Measurements from ENCODE around the gene BRME1.
A peak's percentile ranks its signal among the peaks of the same experiment; 100 is the strongest.

The BRME1 gene

DNA sequence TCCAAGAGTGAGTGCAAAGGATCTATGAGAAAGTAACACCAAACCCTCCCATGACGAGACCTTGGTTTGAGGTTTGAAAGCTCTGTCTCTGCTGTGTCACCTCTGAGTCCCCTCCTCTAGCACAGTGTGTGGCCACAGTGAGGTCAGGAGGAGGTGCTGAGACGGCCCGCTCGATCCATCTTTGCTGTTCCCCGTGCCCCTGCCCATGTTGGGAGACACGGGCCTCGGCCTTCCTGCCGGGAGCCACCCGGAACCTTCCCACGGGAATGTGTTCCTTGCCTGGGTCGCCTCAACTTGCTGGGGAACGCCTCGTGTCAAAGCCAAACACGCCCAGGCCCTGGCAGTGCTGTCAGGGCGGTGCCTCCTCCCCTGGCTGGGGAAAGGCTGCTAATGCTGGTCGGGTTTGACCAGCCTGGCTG lies 18.9 kb downstream of the BRME1 start:
- DNase-seq (ENCODE audit: low read depth), result no peak

DNA sequence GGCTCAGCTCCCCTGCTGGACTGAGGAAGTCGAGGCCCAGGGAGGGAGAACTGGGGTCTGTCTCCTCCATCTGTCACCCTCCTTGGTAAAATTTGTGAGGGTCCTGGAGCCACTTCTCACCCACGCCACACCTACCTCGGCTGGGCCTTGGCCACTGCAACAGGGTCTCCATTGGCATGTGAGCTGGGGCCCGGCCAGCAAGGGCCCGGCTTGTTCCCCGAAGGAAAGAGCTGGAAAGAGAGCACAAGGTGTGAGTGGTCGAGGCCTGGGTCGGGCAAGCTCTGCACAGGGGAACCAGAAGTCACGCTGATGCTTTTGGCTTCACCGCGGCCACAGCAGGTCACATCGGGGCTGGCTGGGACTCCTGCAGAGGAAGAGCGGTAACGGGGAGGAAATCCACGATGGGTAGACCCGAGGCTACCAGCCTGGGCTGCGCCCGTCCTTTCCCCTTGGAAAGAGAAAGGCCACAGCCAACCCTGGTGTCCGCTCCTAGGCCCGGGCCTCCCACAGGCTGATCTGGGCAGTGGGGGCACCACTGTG lies 20.0 kb downstream of the BRME1 start:
- DNase-seq (ENCODE audit: low read depth), result no peak

DNA sequence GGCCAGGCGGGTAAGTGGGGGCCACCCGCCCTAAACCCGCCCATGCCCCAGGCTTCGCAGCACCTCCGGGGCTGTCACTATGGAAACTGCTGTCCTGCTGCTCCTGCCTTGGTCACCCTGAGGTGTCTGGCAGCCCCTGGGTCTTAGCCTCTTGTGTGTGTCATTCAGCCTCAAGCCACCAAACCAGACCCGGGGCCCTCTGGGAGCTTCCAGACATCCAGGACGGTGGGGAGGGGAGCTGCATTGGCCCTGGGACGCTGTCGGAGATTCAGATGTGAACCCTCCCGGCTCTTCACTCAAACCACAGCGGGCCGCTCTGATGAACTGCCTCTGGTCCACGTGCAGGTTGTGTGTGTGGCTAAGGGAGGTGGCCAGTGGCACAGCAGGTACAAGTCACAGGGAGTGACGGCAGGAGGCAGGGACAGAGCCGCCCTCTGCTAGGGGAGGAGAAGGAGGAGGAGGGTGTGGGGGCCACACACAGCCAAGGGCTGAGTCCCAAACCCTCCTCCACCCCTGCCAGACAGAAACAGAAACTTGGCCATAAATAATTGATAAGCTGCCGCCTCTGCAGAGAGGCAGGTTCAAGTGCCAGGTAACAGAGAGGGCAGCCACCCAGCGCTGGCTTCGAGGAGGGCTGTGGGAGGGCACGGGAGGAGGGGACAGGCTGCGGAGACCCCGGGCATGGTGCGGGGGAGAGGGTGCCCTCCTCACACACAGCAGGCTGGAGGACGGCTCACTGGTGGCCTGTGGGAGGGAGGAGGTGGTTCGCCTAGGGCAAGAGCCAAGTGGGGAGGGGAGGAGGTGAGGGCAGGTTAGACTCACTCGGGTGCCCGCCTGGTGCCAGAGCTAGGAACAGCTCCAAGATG lies 21.0 kb downstream of the BRME1 start:
- DNase-seq (ENCODE audit: low read depth), result no peak

DNA sequence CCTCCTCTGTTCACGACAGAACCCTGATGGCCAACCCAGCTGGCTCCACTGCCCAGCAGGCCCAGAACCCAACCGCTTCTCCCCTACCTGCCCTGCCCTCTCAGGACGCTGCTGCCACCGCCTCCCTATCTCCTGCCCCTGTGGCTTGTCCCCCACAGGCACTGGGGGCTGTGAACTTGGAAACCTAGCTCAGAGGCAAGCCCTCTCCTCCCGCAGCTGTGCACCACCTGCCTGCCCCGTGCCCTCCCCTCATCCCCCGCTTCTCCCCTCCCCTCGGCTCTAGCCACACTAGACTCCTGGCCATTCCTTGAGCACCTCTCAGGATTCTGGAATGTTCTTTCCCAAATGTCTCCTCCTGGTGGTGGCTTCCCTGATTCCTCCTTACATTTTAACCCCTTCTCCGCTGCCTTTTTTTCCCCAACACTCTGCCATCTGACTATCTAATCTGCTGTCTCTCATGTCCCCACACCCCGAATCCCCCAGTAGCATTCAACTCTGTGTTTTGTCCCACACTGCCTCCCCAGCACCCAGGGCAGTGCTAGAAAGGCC lies 22.3 kb downstream of the BRME1 start:
- no peak for DNase-seq (ENCODE audit: low read depth)

DNA sequence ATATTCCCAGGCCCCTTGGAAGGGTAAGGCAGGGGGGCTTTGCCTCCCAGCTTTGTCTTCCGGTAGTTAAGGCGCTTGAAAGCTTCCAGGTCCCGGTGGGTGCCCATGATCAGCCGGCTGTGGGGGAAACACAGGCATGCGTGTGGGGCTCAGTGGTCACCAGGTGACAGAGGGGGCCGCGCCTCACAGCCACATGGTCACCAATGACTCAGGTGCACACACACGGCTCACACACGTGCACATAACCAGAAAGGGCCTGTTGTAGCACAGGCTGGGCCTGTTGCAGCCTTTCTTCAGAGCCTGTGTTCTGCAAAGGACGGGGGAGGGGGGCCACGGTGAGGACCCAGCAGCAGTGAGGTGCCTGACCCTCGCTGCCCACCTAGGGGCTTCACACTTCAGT lies 23.1 kb downstream of the BRME1 start:
- no peak for DNase-seq (ENCODE audit: low read depth)

DNA sequence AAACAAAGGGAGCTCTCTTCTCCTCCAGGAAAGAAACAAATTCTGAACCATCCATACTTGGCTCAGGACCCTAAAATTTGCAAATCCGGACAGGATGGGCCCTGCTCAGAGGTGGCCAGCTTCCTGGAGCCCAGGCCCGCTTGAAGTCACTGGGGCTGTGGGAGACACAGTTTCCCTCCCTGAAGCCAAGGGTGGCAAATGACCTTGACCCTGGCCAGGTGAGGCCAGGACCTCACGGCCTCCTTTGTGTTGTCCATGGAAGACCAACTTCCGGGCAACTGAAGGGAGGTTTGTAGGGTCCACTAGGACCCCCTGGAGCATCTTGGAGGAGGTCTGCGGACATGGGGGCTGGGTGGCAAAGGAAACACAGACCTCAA lies 23.5 kb downstream of the BRME1 start:
- no peak for DNase-seq (ENCODE audit: low read depth)

DNA sequence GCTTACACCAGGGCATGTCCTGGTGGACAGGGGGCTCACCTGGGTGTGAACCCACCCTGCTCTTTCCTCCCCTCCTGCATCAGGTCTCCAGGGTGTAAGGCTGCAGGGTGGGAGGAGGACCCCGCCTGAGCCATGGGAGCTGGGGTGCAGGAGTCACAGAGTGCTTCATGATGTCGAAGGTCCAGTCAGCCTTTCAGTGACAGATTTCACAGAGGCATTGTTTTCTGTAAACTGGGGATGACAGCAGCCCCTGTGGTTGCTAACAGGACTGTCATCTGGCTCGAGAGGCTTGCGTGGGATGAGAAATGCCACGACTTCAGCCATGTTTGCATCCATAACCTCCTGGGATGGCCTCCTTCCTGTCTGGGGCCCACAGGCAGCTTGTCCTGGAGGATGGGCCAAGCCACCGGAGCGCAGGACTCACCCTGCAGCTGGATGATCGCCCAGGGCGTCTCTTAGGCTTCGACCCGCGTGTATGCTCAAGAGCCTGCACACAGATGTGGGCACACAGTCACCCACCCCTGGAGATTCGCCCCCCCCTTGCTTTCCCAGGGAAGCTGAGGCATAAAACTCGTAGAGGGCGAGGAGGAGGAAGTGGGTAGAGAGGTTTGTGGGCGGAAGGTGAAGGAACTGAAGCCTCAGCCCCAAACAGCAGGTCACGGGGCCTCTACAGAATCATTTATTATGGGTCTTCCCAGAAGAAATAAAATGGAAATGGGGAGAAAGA lies 24.1 kb downstream of the BRME1 start:
- no peak for DNase-seq (ENCODE audit: low read depth)

DNA sequence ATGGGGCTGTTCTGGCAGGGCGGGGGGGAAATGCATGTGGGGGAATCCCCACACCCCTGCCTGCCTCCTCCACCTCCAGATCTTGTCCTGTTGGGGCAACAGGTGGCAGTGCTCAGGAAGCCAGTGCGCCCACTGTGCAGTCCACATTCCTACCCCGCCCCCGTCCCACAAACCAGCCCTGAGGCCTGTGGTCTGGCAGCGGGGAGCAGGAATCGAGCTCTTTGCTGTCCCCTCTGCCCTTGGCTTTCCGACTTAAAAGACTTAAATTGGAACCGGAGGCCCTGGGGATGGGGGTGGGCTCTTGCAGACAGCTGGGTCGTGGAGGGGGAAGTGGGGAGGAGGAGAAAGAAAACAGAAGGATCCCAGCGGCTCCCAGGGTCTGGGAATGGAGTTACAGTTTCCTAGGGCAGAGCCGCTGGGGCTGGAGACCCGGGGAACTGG lies 24.6 kb downstream of the BRME1 start:
- no peak for DNase-seq (ENCODE audit: low read depth)

DNA sequence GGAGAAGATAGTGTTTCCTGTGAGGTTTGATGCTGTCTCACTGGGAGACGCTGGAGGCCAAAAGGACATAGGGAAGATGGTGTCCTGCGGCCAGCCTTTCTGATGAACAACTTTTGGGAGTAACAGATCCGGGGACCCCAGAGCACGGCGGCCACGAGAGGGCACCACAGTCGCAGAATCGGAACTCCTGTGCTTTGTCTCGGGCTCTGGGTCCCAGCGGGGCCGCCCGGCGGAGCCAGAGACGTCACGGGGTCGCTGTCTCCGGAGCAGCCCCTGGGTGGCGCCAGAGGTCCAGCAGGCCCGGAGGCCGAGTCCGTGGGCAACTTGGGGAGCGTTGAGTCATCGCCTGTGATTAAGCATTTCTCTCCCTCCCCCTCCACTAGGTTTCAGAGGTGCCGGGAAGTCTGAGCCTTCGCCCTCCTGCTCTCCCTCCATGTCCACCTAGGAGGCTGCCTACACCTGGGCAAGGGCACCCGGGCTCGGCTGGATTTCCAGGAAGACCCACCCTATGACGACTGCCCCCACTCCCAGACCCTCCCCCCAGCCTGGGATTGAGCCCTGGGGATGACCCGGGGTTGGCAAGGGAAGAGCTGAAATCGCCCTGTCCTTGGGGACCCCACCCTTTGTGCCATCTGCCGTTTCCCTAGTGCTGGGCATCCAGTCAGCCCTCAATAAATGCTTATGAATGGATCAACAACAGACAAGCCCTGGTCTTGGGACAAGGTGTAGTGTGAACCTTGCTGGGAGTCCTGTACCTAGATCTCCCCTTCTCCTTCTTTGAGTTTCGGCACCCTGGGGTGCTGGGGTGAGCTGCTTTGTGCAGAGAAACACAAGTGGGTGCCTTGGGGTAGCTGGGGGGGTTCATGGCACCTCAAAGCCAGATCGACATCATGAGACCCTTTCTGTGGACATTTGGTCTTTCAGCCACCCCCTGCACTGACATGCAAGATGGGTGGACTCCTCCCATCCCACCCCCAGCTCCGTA lies 25.6 kb downstream of the BRME1 start:
- peak; percentile 98 for DNase-seq (ENCODE audit: low read depth)

DNA sequence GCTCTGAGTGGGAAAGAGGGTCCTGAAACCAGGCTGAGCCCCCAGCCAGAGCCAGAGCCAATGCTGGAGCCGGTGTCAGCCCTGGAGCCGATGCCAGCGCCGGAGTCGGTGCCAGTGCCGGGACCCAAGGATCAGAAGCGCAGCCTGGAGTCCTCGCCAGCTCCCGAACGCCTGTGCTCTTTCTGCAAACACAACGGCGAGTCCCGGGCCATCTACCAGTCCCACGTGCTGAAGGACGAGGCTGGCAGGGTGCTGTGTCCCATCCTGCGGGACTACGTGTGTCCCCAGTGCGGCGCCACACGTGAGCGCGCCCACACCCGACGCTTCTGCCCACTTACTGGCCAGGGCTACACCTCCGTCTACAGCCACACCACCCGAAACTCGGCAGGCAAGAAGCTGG lies 28.6 kb downstream of the BRME1 start:
- DNase-seq (ENCODE audit: low read depth), result no peak

DNA sequence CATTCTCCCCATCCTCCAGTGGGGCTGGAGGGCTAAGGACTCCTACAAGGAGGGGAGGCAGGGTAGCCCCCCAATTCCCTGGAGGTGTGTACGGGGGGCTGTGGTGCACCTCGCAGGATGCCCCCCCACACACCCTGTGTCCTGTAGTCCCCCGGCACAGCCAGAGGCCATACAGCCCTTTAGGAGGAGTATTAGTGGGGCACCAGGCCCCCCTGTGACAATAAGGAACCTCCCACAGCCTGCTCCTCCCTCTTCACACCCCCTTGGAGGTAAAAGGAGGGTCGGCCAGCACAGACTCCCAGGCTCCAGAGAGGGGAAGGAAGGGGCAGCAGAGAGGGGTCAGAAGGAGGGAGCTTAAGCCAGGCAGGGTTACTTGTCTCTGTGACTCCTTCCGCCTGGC lies 29.1 kb downstream of the BRME1 start, which contains the start of gene NANOS3:
Gene NANOS3, plus strand, starts transcription at position 301 of the 400 bp plus-strand sequence. CDS start 115 bp downstream, outside the sequence.
- no peak for DNase-seq (ENCODE audit: low read depth)

DNA sequence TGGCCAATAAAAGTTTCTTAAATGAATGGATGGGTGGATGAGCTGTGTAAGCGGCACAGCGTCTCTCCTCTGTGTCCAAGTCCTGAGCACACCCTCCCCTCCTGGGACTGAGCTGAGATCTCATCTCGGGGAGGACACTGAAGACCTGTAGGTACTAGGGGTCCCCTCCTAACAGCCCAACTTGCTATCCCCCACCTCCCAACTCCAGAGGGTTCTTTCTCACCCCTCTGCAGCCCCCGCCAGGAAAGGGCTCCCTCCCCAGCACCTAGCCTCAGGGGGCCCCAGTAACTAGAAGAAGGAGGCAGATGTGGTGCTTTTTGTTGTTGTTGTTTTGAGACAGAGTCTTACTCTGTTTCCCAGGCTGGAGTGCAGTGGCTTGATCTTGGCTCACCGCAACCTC lies 30.1 kb downstream of the BRME1 start:
- DNase-seq (ENCODE audit: low read depth), result no peak

DNA sequence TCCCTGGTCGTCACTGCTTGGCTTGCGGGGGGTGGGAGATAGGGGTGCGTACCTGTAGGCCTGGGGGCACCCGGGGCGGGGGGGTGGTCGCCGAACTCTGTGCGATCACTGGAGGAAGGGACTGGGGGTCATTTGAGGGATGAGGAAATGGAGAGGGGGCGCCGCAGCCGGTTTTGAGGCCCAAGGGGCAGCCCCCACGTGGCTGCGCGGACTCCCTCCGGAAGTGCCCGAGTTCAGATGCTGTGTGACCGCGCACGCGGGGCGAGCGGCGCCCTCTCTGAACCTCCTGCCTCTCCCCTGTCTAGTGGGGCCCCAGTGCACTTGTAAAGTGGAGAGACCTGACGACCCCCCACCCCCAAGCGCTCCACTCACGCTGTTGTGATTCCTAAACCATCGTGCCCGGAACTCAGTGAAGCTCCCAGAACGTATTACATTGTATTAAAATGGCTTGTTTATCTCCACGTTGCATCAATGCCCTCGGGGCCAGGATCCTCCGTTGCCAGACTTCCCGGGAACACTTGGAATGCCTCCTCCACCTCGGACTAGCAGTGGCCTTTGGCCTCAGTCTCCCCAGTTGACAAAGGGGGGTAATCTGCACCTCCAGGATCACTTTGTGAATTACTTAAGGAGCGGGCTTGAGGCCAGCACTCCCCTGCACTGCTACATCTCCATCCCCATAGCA lies 31.9 kb downstream of the BRME1 start:
- DNase-seq (ENCODE audit: low read depth), result no peak

DNA sequence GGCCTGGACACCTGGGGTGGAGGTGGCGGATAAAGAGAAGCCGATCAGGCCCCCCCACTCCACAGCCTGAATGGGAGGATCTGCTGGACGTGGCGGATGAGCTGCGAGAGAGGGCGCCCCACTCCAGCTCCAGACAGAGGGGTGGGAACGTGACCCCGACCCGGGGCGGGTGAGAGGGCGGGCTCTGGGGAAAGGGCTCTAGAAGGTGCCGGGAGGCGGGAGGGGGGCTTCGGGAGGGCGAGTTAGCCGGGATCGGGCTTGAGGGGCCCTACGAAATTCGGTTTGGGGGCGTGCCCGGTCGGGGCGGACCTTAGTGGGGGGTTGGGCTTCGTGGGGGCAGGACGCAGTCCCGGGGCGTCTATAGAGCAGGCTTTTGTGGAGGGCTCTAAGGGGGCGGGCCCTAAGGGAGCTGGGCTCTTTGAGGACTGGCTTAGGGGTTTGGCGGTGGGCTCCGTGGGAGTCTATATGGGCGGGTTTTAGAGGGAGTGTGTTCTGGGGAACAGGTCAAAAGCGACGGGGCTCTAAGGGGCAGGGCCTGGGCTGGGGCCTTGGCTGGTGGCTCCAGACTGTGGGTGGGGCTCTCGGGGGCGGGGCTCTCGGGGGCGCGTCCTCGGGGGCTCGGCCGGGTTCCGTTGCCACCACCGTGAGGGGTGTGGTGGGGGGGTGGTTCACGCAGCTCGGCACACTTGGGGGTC lies 33.1 kb downstream of the BRME1 start:
- DNase-seq (ENCODE audit: low read depth), result no peak

DNA sequence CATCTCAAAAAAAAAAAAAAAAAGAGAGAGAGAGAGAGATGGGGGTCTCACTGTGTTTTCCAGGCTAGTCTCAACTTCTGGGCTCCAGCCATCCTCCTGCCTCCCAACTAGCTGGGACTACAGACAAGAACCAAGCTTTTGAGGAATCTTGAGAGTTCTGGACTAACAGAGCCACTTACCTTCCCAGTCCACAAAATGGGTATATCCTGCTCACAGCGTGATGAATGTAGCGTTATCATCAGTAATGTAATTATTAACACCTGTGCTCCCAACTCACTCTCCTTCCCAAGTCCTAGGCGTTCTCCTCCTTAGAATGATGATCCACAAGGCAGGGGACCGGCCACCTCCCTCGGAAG lies 33.6 kb downstream of the BRME1 start:
- no peak for DNase-seq (ENCODE audit: low read depth)

DNA sequence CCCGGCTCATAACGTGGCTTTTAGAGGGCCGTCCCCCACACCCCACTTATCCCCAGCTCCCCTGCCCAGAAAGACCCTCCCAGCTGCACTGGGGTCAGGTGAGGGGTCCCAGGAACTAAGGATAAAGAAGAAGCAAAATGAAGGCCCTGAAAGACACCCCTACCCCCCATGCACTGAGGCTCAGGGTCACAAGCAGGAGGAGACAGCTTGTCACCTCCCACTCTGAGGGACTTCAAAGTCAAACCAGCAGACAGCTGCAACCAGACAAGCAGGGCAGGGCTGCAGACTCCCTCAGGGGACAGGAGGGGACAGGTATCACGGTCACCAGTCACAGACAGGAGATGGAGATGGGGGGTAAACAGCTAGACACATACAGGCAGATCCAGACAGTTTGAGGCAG lies 35.0 kb downstream of the BRME1 start:
- no peak for DNase-seq (ENCODE audit: low read depth)

DNA sequence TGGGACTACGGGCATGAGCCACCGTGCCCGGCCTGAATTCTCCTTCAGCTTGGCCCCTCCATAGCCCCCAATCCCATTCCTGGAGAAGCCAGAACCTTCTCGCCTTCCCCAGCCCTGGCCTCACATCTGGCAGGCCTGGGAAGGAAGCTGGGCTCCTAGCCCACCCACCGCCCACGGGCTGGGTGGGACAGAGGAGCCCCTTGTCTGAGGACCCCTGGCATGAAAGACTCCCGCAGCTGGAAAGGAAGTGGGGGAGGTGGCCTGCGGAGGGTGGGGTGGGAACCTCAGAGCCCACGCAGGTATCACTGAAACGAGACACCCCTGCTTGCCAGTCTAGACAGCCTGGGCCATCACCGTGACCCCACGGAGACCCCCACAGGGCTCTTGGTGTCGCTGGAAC lies 36.6 kb downstream of the BRME1 start:
- DNase-seq (ENCODE audit: low read depth), result no peak

DNA sequence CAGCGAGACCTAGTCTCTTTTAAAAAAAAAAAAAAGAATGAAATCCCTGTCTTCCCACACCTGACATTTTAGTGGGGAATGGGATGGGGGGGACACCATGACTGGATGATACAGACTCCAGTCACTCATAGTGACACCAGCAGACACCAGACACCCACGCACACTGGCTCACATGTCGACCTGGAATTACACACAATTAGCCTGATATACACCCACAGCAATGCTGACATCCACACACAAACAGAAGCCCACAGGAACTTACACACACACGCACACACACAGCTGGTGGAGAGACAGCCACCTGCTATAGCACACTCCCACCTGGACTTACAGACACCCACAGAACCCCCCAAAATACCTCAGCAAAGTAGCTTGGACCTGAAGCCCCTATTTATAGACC lies 37.3 kb downstream of the BRME1 start:
- no peak for DNase-seq (ENCODE audit: low read depth)

DNA sequence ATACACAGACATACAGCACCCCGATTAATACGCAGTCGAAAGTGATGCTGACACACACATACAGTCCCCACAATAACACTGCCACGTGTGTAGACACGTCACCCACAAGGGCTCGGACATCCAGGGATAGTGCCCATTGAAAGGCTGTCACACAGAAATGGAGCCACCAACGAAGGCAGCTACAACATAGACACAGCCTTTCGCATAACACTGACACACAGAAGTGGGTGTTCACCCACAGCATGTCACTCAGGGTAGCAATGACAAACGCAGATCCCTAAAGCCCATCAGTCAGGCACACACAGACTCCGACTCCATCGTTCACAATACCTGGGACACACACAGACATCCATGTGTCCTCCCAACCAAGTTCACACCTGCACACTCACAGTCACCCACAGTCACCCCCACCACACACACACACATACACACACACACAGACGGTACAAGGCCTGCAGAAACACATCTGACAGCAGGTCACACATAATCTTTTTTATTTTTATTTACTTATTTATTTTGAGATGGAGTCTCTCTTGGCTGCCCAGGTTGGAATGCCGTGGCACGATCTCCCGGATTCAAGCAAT lies 39.4 kb downstream of the BRME1 start:
- DNase-seq (ENCODE audit: low read depth), result no peak

Measured in activated T-cell treated with anti-CD3 and anti-CD28 coated beads for 24 hours (primary cell).